Endothelial cell of umbilical vein (primary cell): ENCODE results near the gene GNG2.

Experiments used
- CTCF ChIP-seq, 2 donors: IDR thresholded peaks; 1 replicate in 1 of 2; 2 replicates in 1 of 2; pipeline ENCODE4 v1.5.1; 2011; ENCODE audit warnings: low read length in 2 of 2, mild to moderate bottlenecking in 2 of 2, moderate library complexity in 2 of 2, control low read depth in 1 of 2, inconsistent platforms in 1 of 2, low read depth in 1 of 2; ENCODE audit not compliant: insufficient read depth in 1 of 2; ENCODE audit errors: extremely low read depth in 1 of 2
- EZH2 ChIP-seq: IDR thresholded peaks from 2 replicates; pipeline ENCODE4 v1.6.1; 2012; ENCODE audit warnings: borderline replicate concordance, low read depth, mild to moderate bottlenecking, moderate library complexity, low read length, inconsistent platforms; ENCODE audit not compliant: severe bottlenecking
- JUN ChIP-seq: IDR thresholded peaks from 2 replicates; pipeline ENCODE4 v1.6.1; 2011; ENCODE audit warnings: borderline replicate concordance, low read depth; ENCODE audit not compliant: insufficient read length, insufficient read depth

GRCh38 chr14:51939226-51939625 is 78.8 kb downstream of the GNG2 start:
- TF ChIP-seq EZH2: no peak
- no peak for TF ChIP-seq CTCF (IDR thresholded peaks at IDR 0.05; ENCODE audit: extremely low read depth in 1 of 2, insufficient read depth in 1 of 2, low read depth in 1 of 2, low read length in 2 of 2)
- no peak for TF ChIP-seq JUN
